GM23338 (cell line): ENCODE measurements around the gene TENM4. TPM values are rescaled to one million over a fixed set of nuclear protein-coding genes. Genes with fewer than 3 reads are reported as not detected.

Experiments
- ATAC-seq: fragments of 200-7000 bp; cut with Tn5 transposase; 3 replicates; pipeline ENCODE4 v1.9.1; 2020
- DNase-seq: peaks from one replicate; pipeline ENCODE4 v3.0.0-alpha.2; 2015; ENCODE audit warnings: low spot score
- H2AFZ ChIP-seq: fragments of 200-600 bp; sonication (generic); 2 replicates; pipeline ENCODE4 v1.8.0; 2016; ENCODE audit warnings: antibody characterized with exemption, mild to moderate bottlenecking, moderate library complexity
- H3F3A ChIP-seq: fragments of 200-600 bp; sonication (generic); replicated peaks from 2 replicates; pipeline ENCODE4 v1.8.0; 2017; ENCODE audit warnings: antibody characterized with exemption, mixed run types, low read depth
- H3K27ac ChIP-seq: fragments of 200-600 bp; sonication (generic); 2 replicates; pipeline ENCODE4 v1.6.1; 2016; ENCODE audit warnings: low read depth
- H3K27me3 ChIP-seq: fragments of 200-600 bp; sonication (generic); 2 replicates; pipeline ENCODE4 v1.8.0; 2016; ENCODE audit warnings: mild to moderate bottlenecking, mixed run types, moderate library complexity; ENCODE audit not compliant: insufficient read depth
- H3K36me3 ChIP-seq: fragments of 200-600 bp; sonication (generic); 2 replicates; pipeline ENCODE4 v1.8.0; 2016; ENCODE audit warnings: mild to moderate bottlenecking; ENCODE audit not compliant: insufficient read depth
- H3K4me1 ChIP-seq: fragments of 200-600 bp; sonication (generic); 2 replicates; pipeline ENCODE4 v1.8.0; 2016; ENCODE audit warnings: mild to moderate bottlenecking, moderate library complexity; ENCODE audit not compliant: insufficient read depth
- H3K4me2 ChIP-seq: fragments of 200-600 bp; sonication (generic); 2 replicates; pipeline ENCODE4 v1.7.1; 2017; ENCODE audit warnings: mixed run types
- H3K4me3 ChIP-seq: fragments of 200-600 bp; sonication (generic); 2 replicates; pipeline ENCODE4 v1.6.1; 2016; ENCODE audit warnings: mixed run types
- H3K79me2 ChIP-seq: fragments of 200-600 bp; sonication (generic); replicated peaks from 2 replicates; pipeline ENCODE4 v1.8.0; 2017; ENCODE audit warnings: mild to moderate bottlenecking; ENCODE audit not compliant: insufficient read depth
- H3K9me2 ChIP-seq: fragments of 200-600 bp; sonication (generic); 2 replicates; pipeline ENCODE4 v1.8.0; 2017; ENCODE audit not compliant: insufficient read depth
- H4K20me1 ChIP-seq: fragments of 200-600 bp; sonication (generic); replicated peaks from 2 replicates; pipeline ENCODE4 v1.8.0; 2017; ENCODE audit warnings: mild to moderate bottlenecking; ENCODE audit not compliant: insufficient read depth
- H3K27ac Mint-ChIP-seq: 2 replicates; pipeline ENCODE4 v1.8.0; 2020; ENCODE audit warnings: inconsistent platforms, mild to moderate bottlenecking, moderate library complexity, mixed read lengths
- H3K27me3 Mint-ChIP-seq: 3 replicates; pipeline ENCODE4 v1.8.0; 2022; ENCODE audit warnings: low read depth, mild to moderate bottlenecking, moderate library complexity, mixed read lengths, inconsistent platforms; ENCODE audit not compliant: insufficient read depth, poor library complexity
- H3K36me3 Mint-ChIP-seq: 3 replicates; pipeline ENCODE4 v1.8.0; 2021; ENCODE audit warnings: low read depth, mild to moderate bottlenecking, inconsistent platforms, moderate library complexity, mixed read lengths
- H3K4me1 Mint-ChIP-seq: 3 replicates; pipeline ENCODE4 v1.8.0; 2020; ENCODE audit warnings: mild to moderate bottlenecking, inconsistent platforms, mixed read lengths
- H3K4me3 Mint-ChIP-seq: 3 replicates; pipeline ENCODE4 v1.8.0; 2021; ENCODE audit warnings: moderate library complexity, mild to moderate bottlenecking, inconsistent platforms, mixed read lengths
- H3K9me3 Mint-ChIP-seq: 3 replicates; pipeline ENCODE4 v1.8.0; 2020; ENCODE audit warnings: moderate library complexity, mild to moderate bottlenecking, inconsistent platforms, mixed read lengths
- CREB1 ChIP-seq: fragments of 250-450 bp; sonication (Bioruptor Pico); IDR thresholded peaks from 2 replicates; pipeline ENCODE4 v1.5.0; 2020; ENCODE audit warnings: low read depth, mild to moderate bottlenecking, moderate library complexity
- CTCF ChIP-seq, 2 experiments: fragments of 200-600 bp in 1 of 2; sonication (generic) in 1 of 2; conservative IDR thresholded peaks; 2 replicates each; pipeline versions ENCODE4 v1.5.1 to v1.6.1; 2016 to 2017; ENCODE audit warnings: antibody characterized with exemption in 2 of 2, low read depth in 2 of 2, mild to moderate bottlenecking in 2 of 2, moderate library complexity in 1 of 2
- ETS1 ChIP-seq: IDR thresholded peaks from 2 replicates; pipeline ENCODE4 v1.6.1; 2016; ENCODE audit warnings: antibody characterized with exemption
- EZH2 ChIP-seq: fragments of 200-600 bp; sonication (generic); IDR thresholded peaks from one replicate; pipeline ENCODE4 v1.8.0; 2017; ENCODE audit warnings: antibody characterized with exemption, mild to moderate bottlenecking, low read depth; ENCODE audit not compliant: unreplicated experiment
- EZH2phosphoT487 ChIP-seq: fragments of 200-600 bp; sonication (generic); IDR thresholded peaks from one replicate; pipeline ENCODE4 v1.8.1; 2018; ENCODE audit warnings: antibody characterized with exemption; ENCODE audit not compliant: unreplicated experiment
- JUNB ChIP-seq: IDR thresholded peaks from one replicate; pipeline ENCODE4 v1.6.1; 2016; ENCODE audit warnings: antibody characterized with exemption; ENCODE audit not compliant: unreplicated experiment
- NANOG ChIP-seq: IDR thresholded peaks from 2 replicates; pipeline ENCODE4 v1.6.1; 2016; ENCODE audit warnings: antibody characterized with exemption, borderline replicate concordance
- POLR2AphosphoS5 ChIP-seq: IDR thresholded peaks from 2 replicates; pipeline ENCODE4 v1.6.1; 2016; ENCODE audit warnings: antibody characterized with exemption, low read depth
- STAT1 ChIP-seq: IDR thresholded peaks from one replicate; pipeline ENCODE4 v1.6.1; 2016; ENCODE audit warnings: antibody characterized with exemption; ENCODE audit not compliant: unreplicated experiment
- ZNF114 ChIP-seq: fragments of 250-450 bp; sonication (Bioruptor Pico); IDR thresholded peaks from 2 replicates; pipeline ENCODE4 v1.5.0; 2020; ENCODE audit warnings: mild to moderate bottlenecking, moderate library complexity
- ZNF331 ChIP-seq: fragments of 250-450 bp; sonication (Bioruptor Pico); IDR thresholded peaks from 2 replicates; pipeline ENCODE4 v1.5.0; 2020; ENCODE audit warnings: low read depth, mild to moderate bottlenecking, moderate library complexity
- ZNF462 ChIP-seq: fragments of 250-450 bp; sonication (Bioruptor Pico); IDR thresholded peaks from 2 replicates; pipeline ENCODE4 v1.5.0; 2020; ENCODE audit warnings: mild to moderate bottlenecking, moderate library complexity
- polyA plus RNA-seq: library from polyadenylated mRNA; unstranded; fragments of >200 nt; fragmentation: Nextera tagmentation; extraction: Ambion mirVana; gene quantifications from 2 replicates; pipeline ENCODE4 v1.2.1, GENCODE V29; 2016
- total RNA-seq: library from RNA; depleted of rRNA; stranded (reverse); fragments of >200 nt; shearing (Covaris generic); gene quantifications from 2 replicates; pipeline ENCODE4 v1.2.3, GENCODE V29; 2014
- TF ChIP-seq, protein P1 (sequence below): IDR thresholded peaks from one replicate; pipeline ENCODE4 v1.6.1; 2018; ENCODE audit warnings: antibody characterized with exemption; ENCODE audit not compliant: unreplicated experiment

TENM4 gene
- total and polyA plus RNA-seq, 2 experiments from 2014 or later, result 7.3 TPM

DNA sequence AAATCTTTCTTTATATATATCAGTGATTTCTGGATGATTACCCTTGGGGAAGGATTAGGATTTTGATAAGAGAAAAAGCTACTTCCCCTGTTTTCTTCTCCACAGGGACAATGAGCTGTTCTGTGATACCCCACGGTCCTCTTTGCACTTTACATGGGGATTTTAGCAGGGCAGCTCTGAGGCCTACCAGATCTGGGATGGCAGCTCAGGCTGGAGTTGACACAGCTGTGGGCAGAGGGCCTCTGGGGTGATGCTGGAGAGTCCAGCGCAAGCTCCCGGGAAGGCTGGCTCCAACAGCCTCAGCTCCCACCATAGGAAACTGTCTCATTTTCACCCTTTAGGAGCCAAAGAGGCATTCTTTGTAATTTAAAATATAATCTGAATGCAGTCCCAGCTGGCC, 482.4 kb downstream of the TENM4 start:
- peaks cover 23% of the 10 kb centered on the region for H3K4me1 Mint-ChIP-seq

More for the DNA sequence above, 482.4 kb downstream of the TENM4 start:
- H3K79me2 ChIP-seq, result no peaks in the 10 kb centered on the region
- no peak overlapping the region for H3K27ac ChIP-seq
- no peak overlapping the region for H2AFZ ChIP-seq
- no peaks in the 10 kb centered on the region for H3K9me2 ChIP-seq
- DNase-seq (no peak), ATAC-seq (no peak)
- Mint-ChIP-seq H3K9me3 (no peaks in the 10 kb centered on the region), H3K36me3 (no peaks in the 10 kb centered on the region), H3K4me3 (no peak overlapping the region), H3K27me3 (peaks cover 12% of the 10 kb centered on the region), H3K27ac (no peak overlapping the region)
- no peak overlapping the region for H3K4me2 ChIP-seq
- no peaks in the 10 kb centered on the region for H3K27me3 ChIP-seq
- no peaks in the 10 kb centered on the region for H3K36me3 ChIP-seq
- H3F3A ChIP-seq, result no peaks in the 10 kb centered on the region
- H3K4me1 ChIP-seq, result peaks cover 17% of the 10 kb centered on the region
- TF ChIP-seq, protein P1, sequence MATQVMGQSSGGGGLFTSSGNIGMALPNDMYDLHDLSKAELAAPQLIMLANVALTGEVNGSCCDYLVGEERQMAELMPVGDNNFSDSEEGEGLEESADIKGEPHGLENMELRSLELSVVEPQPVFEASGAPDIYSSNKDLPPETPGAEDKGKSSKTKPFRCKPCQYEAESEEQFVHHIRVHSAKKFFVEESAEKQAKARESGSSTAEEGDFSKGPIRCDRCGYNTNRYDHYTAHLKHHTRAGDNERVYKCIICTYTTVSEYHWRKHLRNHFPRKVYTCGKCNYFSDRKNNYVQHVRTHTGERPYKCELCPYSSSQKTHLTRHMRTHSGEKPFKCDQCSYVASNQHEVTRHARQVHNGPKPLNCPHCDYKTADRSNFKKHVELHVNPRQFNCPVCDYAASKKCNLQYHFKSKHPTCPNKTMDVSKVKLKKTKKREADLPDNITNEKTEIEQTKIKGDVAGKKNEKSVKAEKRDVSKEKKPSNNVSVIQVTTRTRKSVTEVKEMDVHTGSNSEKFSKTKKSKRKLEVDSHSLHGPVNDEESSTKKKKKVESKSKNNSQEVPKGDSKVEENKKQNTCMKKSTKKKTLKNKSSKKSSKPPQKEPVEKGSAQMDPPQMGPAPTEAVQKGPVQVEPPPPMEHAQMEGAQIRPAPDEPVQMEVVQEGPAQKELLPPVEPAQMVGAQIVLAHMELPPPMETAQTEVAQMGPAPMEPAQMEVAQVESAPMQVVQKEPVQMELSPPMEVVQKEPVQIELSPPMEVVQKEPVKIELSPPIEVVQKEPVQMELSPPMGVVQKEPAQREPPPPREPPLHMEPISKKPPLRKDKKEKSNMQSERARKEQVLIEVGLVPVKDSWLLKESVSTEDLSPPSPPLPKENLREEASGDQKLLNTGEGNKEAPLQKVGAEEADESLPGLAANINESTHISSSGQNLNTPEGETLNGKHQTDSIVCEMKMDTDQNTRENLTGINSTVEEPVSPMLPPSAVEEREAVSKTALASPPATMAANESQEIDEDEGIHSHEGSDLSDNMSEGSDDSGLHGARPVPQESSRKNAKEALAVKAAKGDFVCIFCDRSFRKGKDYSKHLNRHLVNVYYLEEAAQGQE, result no peak
- TF ChIP-seq ZNF331 (no peak), POLR2AphosphoS5 (no peak), ZNF462 (CRISPR knock-in tag) (no peak), NANOG (no peak), STAT1 (no peak), CREB1 (no peak), CTCF (conservative IDR thresholded peaks at IDR 0.05; ENCODE audit: low read depth in 2 of 2) (no peak), ETS1 (no peak), EZH2 (no peak), JUNB (no peak), ZNF114 (CRISPR knock-in tag) (no peak), EZH2phosphoT487 (no peak)
- no peak overlapping the region for H3K4me3 ChIP-seq
- H4K20me1 ChIP-seq, result no peaks in the 10 kb centered on the region
